ENCODE results near the gene LRP1.

DNA sequence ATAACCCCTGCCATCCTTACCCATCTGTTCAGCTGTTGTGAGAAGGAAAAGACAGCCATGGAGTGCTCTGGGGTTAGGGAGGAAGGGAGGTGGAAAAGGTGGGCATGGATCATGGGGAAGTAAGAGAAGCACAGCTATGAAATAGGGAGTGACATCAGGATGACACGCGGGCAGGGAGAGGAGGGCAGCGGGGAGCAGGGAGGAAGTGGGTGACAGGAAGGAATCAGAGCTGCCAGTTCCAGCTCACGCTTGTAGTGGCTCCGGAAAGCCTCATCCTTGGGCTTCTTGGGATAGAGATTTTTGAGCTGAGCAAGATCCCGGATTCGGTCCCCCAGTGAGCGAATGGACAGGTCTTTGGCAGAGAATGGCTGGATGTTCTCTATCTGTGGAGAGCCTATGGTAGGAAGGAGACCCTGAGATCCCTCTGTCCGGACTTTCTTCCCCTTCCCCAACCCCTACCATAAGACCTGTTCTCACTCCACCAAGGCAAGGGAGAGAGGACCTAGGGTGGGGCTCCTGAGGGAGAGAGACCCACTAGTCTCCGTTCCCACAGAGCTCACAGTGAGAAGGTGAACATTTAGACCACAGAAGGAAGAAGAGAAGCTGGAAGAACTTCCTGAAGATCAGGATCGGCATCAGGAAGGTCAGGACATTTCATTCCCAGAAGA, 29.1 kb upstream of the LRP1 start:
- TF ChIP-seq SP1 (IDR thresholded peaks at IDR 0.05): no peak
- no peak for TF ChIP-seq PKNOX1 (IDR thresholded peaks at IDR 0.05)
- TF ChIP-seq SUZ12 (IDR thresholded peaks at IDR 0.05): no peak
- TF ChIP-seq LEF1 (IDR thresholded peaks at IDR 0.05; ENCODE audit: borderline replicate concordance): no peak
- TF ChIP-seq BHLHE40 (IDR thresholded peaks at IDR 0.05; ENCODE audit: borderline replicate concordance): no peak
- no peak for TF ChIP-seq HDGF (IDR thresholded peaks at IDR 0.05; ENCODE audit: borderline replicate concordance)
- no peak for TF ChIP-seq TARDBP (IDR thresholded peaks at IDR 0.05)
- TF ChIP-seq CTBP1 (IDR thresholded peaks at IDR 0.05; ENCODE audit: borderline replicate concordance): no peak
- no peak for TF ChIP-seq FOXK2 (IDR thresholded peaks at IDR 0.05)
- no peak for TF ChIP-seq ARNT (IDR thresholded peaks at IDR 0.05)
- no peak for TF ChIP-seq ZNF384 (IDR thresholded peaks at IDR 0.05)
- TF ChIP-seq FOXM1 (IDR thresholded peaks at IDR 0.05; ENCODE audit: borderline replicate concordance): no peak
- TF ChIP-seq FOXA1 (IDR thresholded peaks at IDR 0.05): no peak
- TF ChIP-seq NFRKB (IDR thresholded peaks at IDR 0.05): no peak

Measured in HEK293T (cell line).